Renal cortex interstitium (tissue), 11 donors: ENCODE results near the gene USP37. TPM values are rescaled to one million over a fixed set of nuclear protein-coding genes. Genes with fewer than 3 reads are reported as not detected.
"Not testable (repeated sequence)": the region's sequence is repeated elsewhere in the genome, so short reads cannot be mapped to it uniquely, and the experiment has no call there.

ENCODE experiments used
- DNase-seq, 11 donors: peaks; one replicate each; pipeline ENCODE4 v3.0.0-alpha.2; 2013; ENCODE audit warnings: low read depth in 9 of 11, low spot score in 4 of 11; ENCODE audit errors: extremely low read depth in 1 of 11
- polyA plus RNA-seq, 3 donors: library from polyadenylated mRNA; unstranded; fragments of 120-200 nt; gene quantifications; one replicate each; pipeline ENCODE4 v1.2.1, GENCODE V29; 2013; ENCODE audit not compliant: insufficient read length in 3 of 3

Gene USP37
- polyA plus RNA-seq, 3 donors: 14.8 to 18.6 (median 17.2) TPM

- DNase-seq: no peak
Observed at GRCh38 chr2:218566296-218566695, 1.9 kb downstream of the USP37 start.

GRCh38 chr2:218564056-218564455, 4.1 kb downstream of the USP37 start:
- no peak for DNase-seq

GRCh38 chr2:218558986-218559385, 9.2 kb downstream of the USP37 start:
- peak in 4 of 11 donors; percentile 29 to 46 (median 42) for DNase-seq

- no peak for DNase-seq
Observed at GRCh38 chr2:218557941-218558340, 10.2 kb downstream of the USP37 start.

- no peak for DNase-seq
Observed at GRCh38 chr2:218555527-218555926, 12.6 kb downstream of the USP37 start.

- DNase-seq: not testable (repeated sequence)
Observed at GRCh38 chr2:218554225-218554624, 13.9 kb downstream of the USP37 start.

- DNase-seq: no peak
Observed at GRCh38 chr2:218547978-218548377, 20.2 kb downstream of the USP37 start.

GRCh38 chr2:218547511-218547910, 20.6 kb downstream of the USP37 start:
- no peak for DNase-seq

GRCh38 chr2:218546012-218546411, 22.1 kb downstream of the USP37 start:
- DNase-seq: no peak

- DNase-seq: no peak
Observed at GRCh38 chr2:218540015-218540414, 28.1 kb downstream of the USP37 start.

GRCh38 chr2:218536804-218537494, 31.2 kb downstream of the USP37 start:
- no peak for DNase-seq

- DNase-seq: no peak
Observed at GRCh38 chr2:218529990-218530389, 38.2 kb downstream of the USP37 start.

- not testable (repeated sequence) for DNase-seq
Observed at GRCh38 chr2:218528409-218528808, 39.7 kb downstream of the USP37 start.

- DNase-seq: no peak
Observed at GRCh38 chr2:218523651-218524050, 44.5 kb downstream of the USP37 start.

GRCh38 chr2:218518876-218519275, 49.3 kb downstream of the USP37 start:
- no peak for DNase-seq

GRCh38 chr2:218517434-218518206, 50.5 kb downstream of the USP37 start:
- DNase-seq: no peak

- no peak for DNase-seq
Observed at GRCh38 chr2:218516614-218517013, 51.5 kb downstream of the USP37 start.

GRCh38 chr2:218513676-218514075, 54.5 kb downstream of the USP37 start:
- DNase-seq: no peak

- DNase-seq: no peak
Observed at GRCh38 chr2:218508299-218508698, 59.9 kb downstream of the USP37 start.

GRCh38 chr2:218505754-218506371, 62.3 kb downstream of the USP37 start:
- DNase-seq: no peak
